Left cardiac atrium (tissue), 4 donors: ENCODE measurements around the gene M6PR. TPM values are rescaled to one million over a fixed set of nuclear protein-coding genes. Genes with fewer than 3 reads are reported as not detected.

Experiments used
- ATAC-seq, 2 donors: fragments of 200-7000 bp; cut with Tn5 transposase; one replicate each; pipeline ENCODE4 v1.9.1; 2020; ENCODE audit warnings: mild to moderate bottlenecking in 2 of 2, moderate library complexity in 2 of 2
- DNase-seq: peaks from one replicate; pipeline ENCODE4 v3.0.0-alpha.2; 2020
- intact Hi-C, 2 donors: fragments of 100-400 bp; cut with DNase I; formaldehyde crosslinking; loops; one replicate each; pipeline versions ENCODE4 v1.14.1 to v1.15.1; 2022 to 2023
- long read RNA-seq: library from polyadenylated mRNA; unstranded; transcript quantifications from one replicate; pipeline ENCODE4 v2.0.0, GENCODE V29; 2021
- total RNA-seq, 2 donors: library from RNA; stranded (reverse); fragmentation: NEBNext Ultra II Directional; extraction: Animal tissue kit (Norgen Biotek cat#: 25700); gene quantifications; one replicate each; pipeline ENCODE4 v1.2.1, GENCODE V29; 2021
- donor health status: DM: no; HTN: yes; CAD: no.
- donor health status: DM: no; HTN: yes; CAD: no; lungs with severe emphysema.
- donor health status: DM: yes; HTN: yes; CAD: no.
- donor health status: Dilated cardiomyopathy.

Gene M6PR
- 100 to 1,000 TPM in 1 of 2 donors, 10 to 100 TPM in 1; 90.0 to 104 TPM for total RNA-seq
- long read RNA-seq, transcript M6PR-201 (7 exons, 2,756 nt) = major isoform, 223 of 245 reads
- long read RNA-seq, partial matches to known transcripts = 20 of 245 reads
- long read RNA-seq, other reads (novel, unspliced or antisense) = 2 of 245 reads

GRCh38 chr12:8949342-8950220 is at the start of gene M6PR:
M6PR (minus strand) TSS chr12:8949645; CDS start chr12:8946404, 3,241 bp downstream.
- peak; percentile 95 for DNase-seq
- intact Hi-C loops = loop anchor here (5.0 to 10.0 kb wide), 2 partner anchors 85 to 88 kb away; no protein-coding TSS in a partner anchor
- ATAC-seq = peak; percentile 95 to 97

GRCh38 chr12:8996682-8997405 is 47.4 kb upstream of the M6PR start:
- ATAC-seq = peak in 1 of 2 donors; percentile 51
- DNase-seq = no peak
- intact Hi-C loops = no loop called here

GRCh38 chr12:8995021-8995775 is 45.8 kb upstream of the M6PR start:
- ATAC-seq (no peak), DNase-seq (no peak)
- intact Hi-C loops = no loop called here

GRCh38 chr12:8993827-8994226 is 44.4 kb upstream of the M6PR start:
- intact Hi-C loops = no loop called here
- DNase-seq (no peak), ATAC-seq (no peak)

GRCh38 chr12:8991371-8992345 is 42.2 kb upstream of the M6PR start:
- ATAC-seq = no peak
- intact Hi-C loops = no loop called here
- no peak for DNase-seq

GRCh38 chr12:8989413-8989812 is 40.0 kb upstream of the M6PR start, which contains the start of gene KLRG1:
KLRG1 (plus strand) TSS chr12:8989546; CDS start chr12:8989636, 90 bp downstream.
- intact Hi-C loops = no loop called here
- ATAC-seq (no peak), DNase-seq (no peak)

GRCh38 chr12:8987685-8988084 is 38.2 kb upstream of the M6PR start:
- no peak for DNase-seq
- ATAC-seq = no peak
- intact Hi-C loops = no loop called here

- ATAC-seq (no peak), DNase-seq (no peak)
- intact Hi-C loops = no loop called here
Measured at GRCh38 chr12:8987163-8987562, 37.7 kb upstream of the M6PR start.

- ATAC-seq = no peak
- no peak for DNase-seq
- intact Hi-C loops = no loop called here
Measured at GRCh38 chr12:8985213-8985754, 35.8 kb upstream of the M6PR start.

- ATAC-seq (no peak), DNase-seq (no peak)
- intact Hi-C loops = no loop called here
Measured at GRCh38 chr12:8980137-8980536, 30.7 kb upstream of the M6PR start.

- no peak for DNase-seq
- no peak for ATAC-seq
- intact Hi-C loops = no loop called here
Measured at GRCh38 chr12:8970432-8970831, 21.0 kb upstream of the M6PR start.

GRCh38 chr12:8969861-8970411 is 20.5 kb upstream of the M6PR start:
- ATAC-seq (no peak), DNase-seq (no peak)
- intact Hi-C loops = no loop called here

GRCh38 chr12:8968761-8969160 is 19.3 kb upstream of the M6PR start:
- intact Hi-C loops = no loop called here
- no peak for ATAC-seq

GRCh38 chr12:8960176-8960575 is 10.7 kb upstream of the M6PR start:
- ATAC-seq = no peak
- DNase-seq = no peak
- intact Hi-C loops = no loop called here

More at GRCh38 chr12:8968761-8969160, 19.3 kb upstream of the M6PR start:
- DNase-seq = no peak

- intact Hi-C loops = loop anchor here in 1 of 2 donors (10.0 kb wide), 1 partner anchor 77 kb away; no protein-coding TSS in a partner anchor
- ATAC-seq (no peak), DNase-seq (no peak)
Measured at GRCh38 chr12:8958066-8958465, 8.6 kb upstream of the M6PR start.

- intact Hi-C loops = loop anchor here in 1 of 2 donors (10.0 kb wide), 1 partner anchor 77 kb away; no protein-coding TSS in a partner anchor
- ATAC-seq = no peak
- DNase-seq = no peak
Measured at GRCh38 chr12:8957561-8957960, 8.1 kb upstream of the M6PR start.

GRCh38 chr12:8956772-8957171 is 7.3 kb upstream of the M6PR start:
- intact Hi-C loops = loop anchor here in 1 of 2 donors (10.0 kb wide), 1 partner anchor 78 kb away; no protein-coding TSS in a partner anchor
- DNase-seq = no peak
- no peak for ATAC-seq
